Lower leg skin (tissue), 4 donors: Measurements from ENCODE around the gene TXNRD2. TPM values are rescaled to one million over a fixed set of nuclear protein-coding genes. Genes with fewer than 3 reads are reported as not detected.

Experiments
- DNase-seq, 2 donors: peaks; one replicate each; pipeline ENCODE4 v3.0.0-alpha.2; 2019; ENCODE audit warnings: low spot score in 2 of 2
- H3K4me3 ChIP-seq: fragments of 200-600 bp; sonication (generic); 2 replicates; pipeline ENCODE4 v1.5.1; 2017; ENCODE audit warnings: mild to moderate bottlenecking, low read depth; ENCODE audit not compliant: poor library complexity, severe bottlenecking
- CTCF ChIP-seq, 3 donors: fragments of 450-650 bp; IDR thresholded peaks; one replicate each; pipeline ENCODE4 v1.5.1; 2016; ENCODE audit warnings: antibody characterized with exemption in 3 of 3, mild to moderate bottlenecking in 3 of 3, moderate library complexity in 2 of 3
- POLR2A ChIP-seq, 2 donors: fragments of 450-650 bp; IDR thresholded peaks; one replicate each; pipeline ENCODE4 v1.6.1; 2016 to 2017; ENCODE audit warnings: antibody characterized with exemption in 2 of 2, mild to moderate bottlenecking in 1 of 2, moderate library complexity in 1 of 2
- WGBS, 2 donors: methylation state at CpG; one replicate each; pipeline ENCODE4 v1.1.5; 2018; 5-methylcytosine and 5-hydroxymethylcytosine counted together
- intact Hi-C: fragments of 100-400 bp; cut with DNase I; formaldehyde crosslinking; loops from one replicate; pipeline ENCODE4 v1.15.0; 2023; ENCODE audit warnings: low total_unique reads
- total RNA-seq, 4 donors: library from RNA; depleted of rRNA; stranded (reverse); fragments of >200 nt; gene quantifications; one replicate each; pipeline ENCODE4 v1.1.0, GENCODE V29; 2016

The TXNRD2 gene
- total RNA-seq, 4 donors from 2014 or later, result 10.9 to 16.8 (median 15.2) TPM

DNA sequence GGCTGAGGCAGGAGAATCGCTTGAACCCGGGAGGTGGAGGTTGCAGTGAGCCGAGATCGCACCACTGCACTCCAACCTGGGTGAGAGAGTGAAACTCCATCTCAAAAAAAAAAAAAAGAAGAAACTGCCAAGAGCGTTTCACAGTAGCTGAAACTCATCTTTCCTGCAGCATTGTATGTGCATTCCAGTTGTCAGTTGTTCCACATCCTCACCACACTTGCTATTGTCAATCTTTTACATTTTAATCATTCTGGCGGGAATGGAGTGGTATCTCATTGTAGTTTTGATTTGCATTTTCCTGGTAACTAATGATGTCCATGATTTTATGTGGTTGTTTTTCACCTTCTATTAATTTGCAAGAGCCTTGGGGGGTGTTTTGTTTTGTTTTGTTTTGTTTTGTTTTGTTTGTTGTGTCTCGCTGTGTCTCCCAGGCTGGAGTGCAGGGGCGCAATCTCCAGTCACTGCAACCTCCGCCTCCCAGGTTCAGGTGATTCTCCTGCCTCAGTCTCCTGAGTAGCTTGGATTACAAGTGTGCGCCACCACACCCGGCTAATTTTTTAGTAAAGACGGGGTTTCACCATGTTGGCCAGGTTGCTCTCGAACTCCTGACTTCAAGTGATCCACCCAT is 78.9 kb downstream of the TXNRD2 start:
- TF ChIP-seq CTCF (IDR thresholded peaks at IDR 0.05) (no peak), POLR2A (IDR thresholded peaks at IDR 0.05) (no peak)
- WGBS, 2 donors, result 92 to 97% methylated on average over 13 of the region's 13 CpGs
- H3K4me3 ChIP-seq, result no peak overlapping the region
- intact Hi-C loops, result no loop called here
- DNase-seq, result peak in 1 of 2 donors; percentile 61

- intact Hi-C loops, result no loop called here
- WGBS, 2 donors, result 95 to 96% methylated on average over 8 of the region's 8 CpGs
- H3K4me3 ChIP-seq, result no peak overlapping the region
- TF ChIP-seq CTCF (IDR thresholded peaks at IDR 0.05), result no peak
- no peak for TF ChIP-seq POLR2A (IDR thresholded peaks at IDR 0.05)
- peak in 1 of 2 donors; percentile 70 for DNase-seq
Observed at GRCh38 chr22:19859861-19860510, 81.6 kb downstream of the TXNRD2 start.

DNA sequence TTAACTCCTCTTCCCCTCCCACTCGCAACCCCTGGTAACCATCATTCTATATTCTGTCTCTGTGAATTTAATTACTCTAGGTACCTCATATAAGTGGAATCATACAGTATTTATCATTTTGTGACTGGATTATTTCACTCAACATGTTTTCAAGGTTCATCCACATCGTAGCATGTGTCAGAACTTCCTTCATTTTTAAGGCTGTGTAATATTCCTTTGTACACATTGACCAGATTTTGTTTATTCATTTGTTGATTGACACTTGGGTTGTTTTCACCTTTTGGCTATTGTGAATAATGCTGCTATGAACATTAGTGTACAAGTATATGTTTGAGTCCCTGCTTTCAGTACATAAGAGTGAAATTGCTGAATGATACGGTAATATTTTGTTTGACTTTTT is 84.2 kb downstream of the TXNRD2 start:
- 97 to 98% methylated on average over 3 of the region's 3 CpGs for WGBS, 2 donors
- intact Hi-C loops, result no loop called here
- DNase-seq, result no peak
- TF ChIP-seq POLR2A (IDR thresholded peaks at IDR 0.05) (no peak), CTCF (IDR thresholded peaks at IDR 0.05) (no peak)
- H3K4me3 ChIP-seq, result no peak overlapping the region

DNA sequence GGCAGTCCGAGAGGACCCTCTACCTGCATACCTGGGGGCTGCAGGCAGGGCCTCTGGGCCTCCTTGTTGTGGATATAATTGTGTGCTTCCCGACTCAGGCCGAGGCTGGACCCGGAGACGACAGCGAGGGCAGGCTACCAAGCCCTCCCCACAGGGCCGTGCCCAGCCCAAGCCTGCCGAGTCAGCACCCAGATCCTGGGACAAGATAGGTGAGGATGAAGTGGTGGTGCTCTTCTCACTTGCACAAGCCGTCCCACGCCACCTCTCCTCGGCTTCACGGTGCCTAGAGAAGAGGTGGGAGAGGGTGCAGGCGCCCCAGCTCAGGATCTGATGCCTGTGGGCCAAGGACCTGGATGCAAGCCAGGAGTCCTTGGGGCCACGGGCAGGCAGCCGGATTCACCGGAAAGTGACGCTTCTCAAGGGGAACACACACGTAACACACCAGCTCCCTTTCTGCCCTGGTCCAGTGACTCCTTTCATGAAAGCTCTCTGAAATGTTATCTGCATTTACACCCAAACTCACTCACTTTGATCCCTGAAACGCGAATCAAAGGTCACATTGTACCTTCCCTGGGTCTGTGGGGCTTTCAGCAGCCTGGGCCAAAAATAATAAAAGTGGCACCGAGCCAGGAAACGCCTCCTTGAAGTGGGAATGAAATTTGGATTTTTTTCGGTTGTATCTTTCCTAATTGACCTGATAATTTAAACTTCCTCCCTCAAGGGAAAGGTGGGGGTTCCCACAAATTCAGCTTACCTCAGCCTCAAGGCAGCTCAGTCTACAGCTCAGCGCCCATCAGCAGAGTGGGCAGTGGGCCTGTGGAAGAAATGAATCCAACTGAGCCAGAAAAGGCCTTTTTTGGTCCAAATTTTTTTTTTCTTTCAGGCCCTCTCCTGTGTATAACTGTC is 85.9 kb downstream of the TXNRD2 start:
- 4 to 6% methylated on average over 16 to 23 of the region's 24 CpGs for WGBS, 2 donors
- TF ChIP-seq POLR2A (IDR thresholded peaks at IDR 0.05) (no peak), CTCF (IDR thresholded peaks at IDR 0.05) (no peak)
- DNase-seq, result peak; percentile 36 to 91
- intact Hi-C loops, result no loop called here
- peak overlapping the region; percentile 54 for H3K4me3 ChIP-seq

GRCh38 chr22:19854778-19855503 is 86.7 kb downstream of the TXNRD2 start, which contains the start of the genes GNB1L and RTL10:
GNB1L (minus strand) TSS chr22:19854874; CDS start chr22:19821355, 33,519 bp downstream.
RTL10 (minus strand) TSS chr22:19854874; CDS start chr22:19852261, 2,613 bp downstream.
- peak; percentile 94 to 99 for DNase-seq
- no peak for TF ChIP-seq CTCF (IDR thresholded peaks at IDR 0.05)
- peak in 1 of 2 donors; percentile 36 for TF ChIP-seq POLR2A (IDR thresholded peaks at IDR 0.05)
- 0% methylated on average over 4 to 16 of the region's 81 CpGs for WGBS, 2 donors
- intact Hi-C loops, result no loop called here
- peak within 1 kb of the TSS; percentile 86 for H3K4me3 ChIP-seq
